Retinal pigment epithelial cell (primary cell): Measurements from ENCODE around the gene ORM2.
"Not testable (repeated sequence)": the region's sequence is repeated elsewhere in the genome, so short reads cannot be mapped to it uniquely, and the experiment has no call there.

Experiments
- DNase-seq: peaks from one replicate; pipeline ENCODE4 v3.0.0-alpha.2; 2010; ENCODE audit warnings: low read depth
- H3K4me3 ChIP-seq: 2 replicates; pipeline ENCODE4 v1.5.1; 2011; ENCODE audit warnings: mild to moderate bottlenecking, low read length, control low read depth, moderate library complexity
- TF ChIP-seq, protein P1 (sequence below): conservative IDR thresholded peaks from 2 replicates; pipeline ENCODE4 v1.5.1; 2011; ENCODE audit warnings: low read depth, low read length, control low read depth, inconsistent platforms

The ORM2 gene

GRCh38 chr9:114315723-114316363 is 13.8 kb upstream of the ORM2 start:
- no peak overlapping the region for H3K4me3 ChIP-seq
- TF ChIP-seq, protein P1, sequence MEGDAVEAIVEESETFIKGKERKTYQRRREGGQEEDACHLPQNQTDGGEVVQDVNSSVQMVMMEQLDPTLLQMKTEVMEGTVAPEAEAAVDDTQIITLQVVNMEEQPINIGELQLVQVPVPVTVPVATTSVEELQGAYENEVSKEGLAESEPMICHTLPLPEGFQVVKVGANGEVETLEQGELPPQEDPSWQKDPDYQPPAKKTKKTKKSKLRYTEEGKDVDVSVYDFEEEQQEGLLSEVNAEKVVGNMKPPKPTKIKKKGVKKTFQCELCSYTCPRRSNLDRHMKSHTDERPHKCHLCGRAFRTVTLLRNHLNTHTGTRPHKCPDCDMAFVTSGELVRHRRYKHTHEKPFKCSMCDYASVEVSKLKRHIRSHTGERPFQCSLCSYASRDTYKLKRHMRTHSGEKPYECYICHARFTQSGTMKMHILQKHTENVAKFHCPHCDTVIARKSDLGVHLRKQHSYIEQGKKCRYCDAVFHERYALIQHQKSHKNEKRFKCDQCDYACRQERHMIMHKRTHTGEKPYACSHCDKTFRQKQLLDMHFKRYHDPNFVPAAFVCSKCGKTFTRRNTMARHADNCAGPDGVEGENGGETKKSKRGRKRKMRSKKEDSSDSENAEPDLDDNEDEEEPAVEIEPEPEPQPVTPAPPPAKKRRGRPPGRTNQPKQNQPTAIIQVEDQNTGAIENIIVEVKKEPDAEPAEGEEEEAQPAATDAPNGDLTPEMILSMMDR, result no peak
- no peak for DNase-seq

GRCh38 chr9:114316605-114317230 is 13.0 kb upstream of the ORM2 start:
- no peak overlapping the region for H3K4me3 ChIP-seq
- TF ChIP-seq, protein P1, result no peak
- DNase-seq, result no peak

DNA sequence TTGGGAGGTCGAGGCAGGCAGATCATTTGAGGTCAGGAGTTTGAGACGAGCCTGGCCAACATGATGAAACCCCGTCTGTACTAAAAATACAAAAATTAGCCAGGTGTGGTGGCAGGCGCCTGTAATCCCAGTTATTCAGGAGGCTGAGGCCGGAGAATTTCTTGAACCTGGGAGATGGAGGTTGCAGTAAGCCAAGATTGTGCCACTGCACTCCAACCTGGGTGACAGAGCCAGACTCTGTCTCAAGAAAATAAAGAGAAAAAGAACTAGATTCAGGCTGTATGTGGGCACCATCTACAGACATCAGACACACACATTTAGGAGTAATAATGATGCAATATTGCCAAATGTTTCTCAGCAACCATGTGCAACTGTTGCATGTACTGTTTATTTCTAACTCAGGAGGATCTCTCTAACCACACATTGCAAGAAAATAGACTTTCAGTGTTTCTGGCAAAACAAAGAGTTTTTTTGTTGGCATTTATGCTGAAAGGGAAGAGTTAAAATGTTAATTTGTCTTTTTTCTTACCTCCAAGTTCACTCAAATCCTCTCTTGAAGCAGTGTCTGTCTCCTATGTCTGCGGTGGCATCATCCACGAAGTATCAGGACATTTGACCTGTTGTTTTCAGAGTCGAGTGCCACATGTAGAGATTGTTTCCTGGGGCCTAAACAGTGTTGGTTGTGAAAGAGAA is 11.9 kb upstream of the ORM2 start:
- TF ChIP-seq, protein P1, result no peak
- no peak for DNase-seq
- no peak overlapping the region for H3K4me3 ChIP-seq

GRCh38 chr9:114318416-114318815 is 11.3 kb upstream of the ORM2 start:
- no peak for DNase-seq
- TF ChIP-seq, protein P1, result no peak

DNA sequence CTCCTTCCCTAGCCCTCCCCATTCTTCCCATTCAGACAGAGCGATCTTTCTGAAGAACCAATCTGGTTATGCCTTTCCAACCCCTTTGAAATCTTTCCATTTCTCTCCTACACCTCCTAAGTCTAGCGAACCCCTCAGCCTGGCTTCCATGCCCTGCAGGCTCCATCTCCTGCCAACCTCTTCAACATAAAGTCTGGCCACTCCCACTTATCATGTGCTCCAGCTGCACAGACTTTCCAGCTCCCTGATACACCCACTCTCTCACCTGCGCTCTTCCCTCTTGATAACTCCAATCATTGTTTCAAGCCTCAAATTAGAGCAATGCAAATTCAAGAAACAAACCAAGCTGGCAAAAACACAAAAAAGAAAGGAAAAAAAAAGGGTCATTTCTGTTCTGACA is 10.5 kb upstream of the ORM2 start:
- DNase-seq, result no peak
- TF ChIP-seq, protein P1, result no peak
- no peak overlapping the region for H3K4me3 ChIP-seq

More at GRCh38 chr9:114318416-114318815, 11.3 kb upstream of the ORM2 start:
- H3K4me3 ChIP-seq, result no peak overlapping the region

DNA sequence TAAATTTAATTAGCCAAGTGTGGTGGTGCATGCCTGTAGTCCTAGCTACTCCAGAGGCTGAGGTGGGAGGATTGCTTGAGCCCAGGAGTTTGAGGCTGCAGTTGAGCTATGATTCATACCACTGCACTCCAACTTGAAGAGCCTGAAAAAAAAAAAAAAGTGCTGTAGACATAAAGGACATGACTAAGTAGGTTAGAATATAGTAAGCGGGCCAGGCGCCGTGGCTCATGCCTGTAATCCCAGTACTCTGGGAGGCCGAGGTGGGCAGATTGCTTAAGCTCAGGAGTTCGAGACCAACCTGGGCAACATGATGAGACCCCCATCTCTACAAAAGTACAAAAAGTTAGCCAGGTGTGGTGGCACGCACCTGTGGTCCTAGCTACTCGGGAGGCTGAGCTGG is 9.0 kb upstream of the ORM2 start:
- H3K4me3 ChIP-seq, DNase-seq: not testable (repeated sequence)

DNA sequence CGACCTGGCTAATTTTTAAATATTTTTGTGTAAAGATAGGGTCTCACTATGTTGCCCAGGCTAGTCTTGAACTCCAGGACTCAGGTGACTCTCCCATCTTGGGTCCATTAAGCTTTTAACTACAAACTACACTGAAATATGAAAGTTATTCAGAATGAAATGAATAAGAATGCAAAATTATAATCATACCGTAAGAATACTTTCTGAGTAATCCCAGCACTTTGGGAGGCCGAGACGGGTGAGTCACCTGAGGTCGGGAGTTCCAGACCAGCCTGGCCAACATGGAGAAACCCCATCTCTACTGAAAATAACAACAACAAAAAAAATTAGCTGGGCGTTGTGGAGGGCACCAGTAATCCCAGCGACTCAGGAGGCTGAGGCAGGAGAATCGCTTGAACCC is 7.9 kb upstream of the ORM2 start:
- TF ChIP-seq, protein P1, result no peak
- H3K4me3 ChIP-seq, result no peak overlapping the region
- no peak for DNase-seq

GRCh38 chr9:114322160-114322818 is 7.4 kb upstream of the ORM2 start:
- not testable (repeated sequence) for DNase-seq, H3K4me3 ChIP-seq

GRCh38 chr9:114322831-114323531 is 6.7 kb upstream of the ORM2 start, which contains the start of gene ORM1:
ORM1 (plus strand) TSS chr9:114323098; CDS start chr9:114323134, 36 bp downstream.
- not testable (repeated sequence) for DNase-seq, H3K4me3 ChIP-seq

DNA sequence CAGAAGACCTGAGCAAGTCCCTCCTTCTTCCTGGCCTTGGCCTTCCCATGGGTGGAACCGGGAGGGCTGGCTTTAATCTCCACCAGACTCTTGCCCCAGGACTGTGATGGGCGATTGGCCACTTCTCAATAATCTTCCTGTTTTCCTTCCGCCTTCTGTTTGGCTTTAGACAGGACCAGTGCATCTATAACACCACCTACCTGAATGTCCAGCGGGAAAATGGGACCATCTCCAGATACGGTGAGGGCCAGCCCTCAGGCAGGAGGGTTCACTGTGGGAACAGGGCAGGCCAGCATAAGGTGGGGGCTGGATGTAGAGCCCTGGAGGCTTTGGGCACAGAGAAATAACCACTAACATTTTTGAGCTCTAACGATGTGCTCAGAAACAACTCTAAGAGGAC is 5.8 kb upstream of the ORM2 start:
- not testable (repeated sequence) for H3K4me3 ChIP-seq, DNase-seq
